Measurements from ENCODE around the gene KRTAP3-1. TPM values are rescaled to one million over a fixed set of nuclear protein-coding genes. Genes with fewer than 3 reads are reported as not detected.

Gene KRTAP3-1
- total RNA-seq, 4 donors from 2014 or later: 4.0 to 83.2 TPM; not detected in 2

DNA sequence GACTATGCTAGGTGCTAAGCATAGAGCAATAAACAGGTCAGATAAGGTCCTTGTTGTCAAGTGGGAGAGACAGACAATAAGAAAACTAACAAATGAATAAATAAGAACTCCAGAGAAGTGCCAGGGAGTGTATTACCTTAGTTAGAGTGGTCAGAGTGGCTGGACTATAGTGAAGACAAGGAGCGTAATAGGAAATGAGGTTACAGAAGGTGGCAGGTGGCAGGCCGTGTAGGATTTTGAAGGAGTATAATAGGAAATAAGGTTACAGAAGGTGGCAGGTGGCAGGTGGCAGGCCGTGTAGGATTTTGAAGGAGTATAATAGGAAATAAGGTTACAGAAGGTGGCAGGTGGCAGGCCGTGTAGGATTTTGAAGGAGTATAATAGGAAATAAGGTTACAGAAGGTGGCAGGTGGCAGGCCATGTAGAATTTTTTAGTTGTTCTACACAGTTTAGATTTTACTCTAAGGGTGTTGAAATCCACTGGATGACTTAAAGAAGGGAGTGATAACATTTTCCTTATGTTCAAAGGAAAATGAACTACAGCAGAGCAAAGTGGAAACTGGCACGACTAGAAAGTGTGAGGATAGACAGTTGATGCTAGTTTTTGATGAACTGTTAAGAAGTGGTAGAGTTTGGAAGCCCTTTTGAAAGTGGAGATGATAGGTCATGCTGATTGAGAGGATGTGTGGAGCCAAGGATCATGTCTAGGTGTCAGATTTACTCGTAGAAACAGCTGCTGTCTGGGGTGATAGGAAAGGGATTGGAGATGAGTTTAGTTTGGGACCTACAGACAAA is 3.6 kb upstream of the KRTAP3-1 start:
- no peak overlapping the region for H3K4me3 ChIP-seq (ENCODE audit: low read depth, poor library complexity, severe bottlenecking)
- TF ChIP-seq, protein P1, sequence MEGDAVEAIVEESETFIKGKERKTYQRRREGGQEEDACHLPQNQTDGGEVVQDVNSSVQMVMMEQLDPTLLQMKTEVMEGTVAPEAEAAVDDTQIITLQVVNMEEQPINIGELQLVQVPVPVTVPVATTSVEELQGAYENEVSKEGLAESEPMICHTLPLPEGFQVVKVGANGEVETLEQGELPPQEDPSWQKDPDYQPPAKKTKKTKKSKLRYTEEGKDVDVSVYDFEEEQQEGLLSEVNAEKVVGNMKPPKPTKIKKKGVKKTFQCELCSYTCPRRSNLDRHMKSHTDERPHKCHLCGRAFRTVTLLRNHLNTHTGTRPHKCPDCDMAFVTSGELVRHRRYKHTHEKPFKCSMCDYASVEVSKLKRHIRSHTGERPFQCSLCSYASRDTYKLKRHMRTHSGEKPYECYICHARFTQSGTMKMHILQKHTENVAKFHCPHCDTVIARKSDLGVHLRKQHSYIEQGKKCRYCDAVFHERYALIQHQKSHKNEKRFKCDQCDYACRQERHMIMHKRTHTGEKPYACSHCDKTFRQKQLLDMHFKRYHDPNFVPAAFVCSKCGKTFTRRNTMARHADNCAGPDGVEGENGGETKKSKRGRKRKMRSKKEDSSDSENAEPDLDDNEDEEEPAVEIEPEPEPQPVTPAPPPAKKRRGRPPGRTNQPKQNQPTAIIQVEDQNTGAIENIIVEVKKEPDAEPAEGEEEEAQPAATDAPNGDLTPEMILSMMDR (IDR thresholded peaks at IDR 0.05): no peak
- no peak for TF ChIP-seq POLR2A (IDR thresholded peaks at IDR 0.05)
- 82 to 86% methylated on average over 6 of the region's 6 CpGs for WGBS, 2 donors
- intact Hi-C loops (cut with DNase I; ENCODE audit: low total_unique reads): no loop called here
- no peak for DNase-seq (ENCODE audit: low spot score in 2 of 2)

DNA sequence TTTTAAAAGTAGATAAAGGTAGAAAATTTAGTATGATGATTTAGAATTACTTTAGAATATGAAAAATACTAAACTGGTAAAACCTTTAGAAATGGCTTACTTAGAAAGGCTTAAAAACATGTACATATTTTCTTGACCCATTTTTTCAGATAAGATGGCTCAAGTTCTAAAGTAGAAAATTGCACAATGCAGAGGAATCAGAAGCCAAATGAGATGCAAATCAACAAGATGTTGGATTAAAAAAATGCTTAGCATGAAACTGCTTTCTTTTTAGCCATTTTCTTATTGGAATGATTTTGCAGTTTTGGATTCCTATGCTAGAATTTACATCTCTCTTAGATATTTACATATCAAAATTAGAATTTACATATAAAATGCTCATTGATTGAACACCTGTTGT is 1.5 kb upstream of the KRTAP3-1 start:
- intact Hi-C loops (cut with DNase I; ENCODE audit: low total_unique reads): no loop called here
- no peak for DNase-seq (ENCODE audit: low spot score in 2 of 2)
- TF ChIP-seq, protein P1 (IDR thresholded peaks at IDR 0.05): no peak
- no peak for TF ChIP-seq POLR2A (IDR thresholded peaks at IDR 0.05)
- no peak overlapping the region for H3K4me3 ChIP-seq (ENCODE audit: low read depth, poor library complexity, severe bottlenecking)

- intact Hi-C loops (cut with DNase I; ENCODE audit: low total_unique reads): no loop called here
- TF ChIP-seq POLR2A (IDR thresholded peaks at IDR 0.05): no peak
- TF ChIP-seq, protein P1 (IDR thresholded peaks at IDR 0.05): no peak
- no peak for DNase-seq (ENCODE audit: low spot score in 2 of 2)
- no peak overlapping the region for H3K4me3 ChIP-seq (ENCODE audit: low read depth, poor library complexity, severe bottlenecking)
- WGBS, 2 donors: 85 to 95% methylated on average over 1 of the region's 1 CpG
Observed at GRCh38 chr17:41009936-41010335, 1.0 kb upstream of the KRTAP3-1 start.

- intact Hi-C loops (cut with DNase I; ENCODE audit: low total_unique reads): no loop called here
- TF ChIP-seq, protein P1 (IDR thresholded peaks at IDR 0.05): no peak
- TF ChIP-seq POLR2A (IDR thresholded peaks at IDR 0.05): no peak
- DNase-seq (ENCODE audit: low spot score in 2 of 2): no peak
- no peak overlapping the region for H3K4me3 ChIP-seq (ENCODE audit: low read depth, poor library complexity, severe bottlenecking)
- 54 to 57% methylated on average over 4 of the region's 4 CpGs for WGBS, 2 donors
Observed at GRCh38 chr17:41009301-41009760, 403 bp upstream of the KRTAP3-1 start.

DNA sequence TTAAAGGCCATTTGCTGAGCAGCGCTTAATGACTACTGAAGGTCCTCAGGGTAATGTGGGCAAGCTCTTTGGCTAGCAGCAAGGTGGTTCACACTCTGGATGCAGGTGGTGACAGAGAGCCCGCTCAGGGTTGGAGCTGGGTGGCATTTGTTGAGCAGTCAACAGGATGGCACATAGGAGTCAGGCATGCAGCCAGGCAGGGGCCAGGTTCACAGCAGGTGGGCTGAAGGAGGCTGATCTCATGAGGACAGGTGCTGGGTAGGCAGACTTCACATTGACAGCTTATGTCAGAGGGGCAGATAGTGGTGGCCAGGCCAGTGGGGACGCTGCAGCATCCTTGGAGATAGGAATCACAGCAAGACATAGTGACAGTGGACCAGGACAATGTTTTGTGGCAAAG is 4.5 kb downstream of the KRTAP3-1 start:
- intact Hi-C loops (cut with DNase I; ENCODE audit: low total_unique reads): no loop called here
- WGBS, 2 donors: 86 to 89% methylated on average over 3 of the region's 3 CpGs
- no peak overlapping the region for H3K4me3 ChIP-seq (ENCODE audit: low read depth, poor library complexity, severe bottlenecking)
- DNase-seq (ENCODE audit: low spot score in 2 of 2): no peak
- no peak for TF ChIP-seq POLR2A (IDR thresholded peaks at IDR 0.05)
- TF ChIP-seq, protein P1 (IDR thresholded peaks at IDR 0.05): no peak

DNA sequence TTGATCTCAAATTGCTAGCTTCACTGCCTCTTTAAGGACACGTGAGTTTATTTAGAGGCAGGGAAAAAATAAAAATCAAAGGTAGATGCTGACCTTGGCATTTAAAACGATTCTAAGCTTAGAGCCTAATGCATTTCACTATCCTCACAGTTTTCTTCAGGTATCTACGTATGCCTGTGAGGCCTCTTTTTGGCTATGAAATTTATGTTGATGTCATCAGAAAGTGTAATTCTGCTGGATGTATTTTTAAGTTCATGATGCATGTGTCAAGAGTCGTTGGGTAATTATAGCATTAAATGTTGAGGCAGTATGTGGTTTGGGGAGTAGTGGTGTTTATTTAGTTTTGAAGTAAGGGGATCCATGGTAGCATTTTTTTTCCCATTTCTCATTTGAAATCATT is 5.0 kb downstream of the KRTAP3-1 start:
- no peak overlapping the region for H3K4me3 ChIP-seq (ENCODE audit: low read depth, poor library complexity, severe bottlenecking)
- TF ChIP-seq, protein P1 (IDR thresholded peaks at IDR 0.05): no peak
- TF ChIP-seq POLR2A (IDR thresholded peaks at IDR 0.05): no peak
- 59 to 61% methylated on average over 4 of the region's 4 CpGs for WGBS, 2 donors
- no peak for DNase-seq (ENCODE audit: low spot score in 2 of 2)
- intact Hi-C loops (cut with DNase I; ENCODE audit: low total_unique reads): no loop called here

All from lower leg skin (tissue), 4 donors.